HG02759 (cell line): ENCODE results near the gene FSCN2.

Source experiments
- ATAC-seq: cut with Tn5 transposase; IDR thresholded peaks from one replicate; pipeline ENCODE4 v1.9.1; 2021; ENCODE audit warnings: mild to moderate bottlenecking, moderate library complexity; ENCODE audit not compliant: unreplicated experiment

Gene FSCN2

GRCh38 chr17:81489998-81490992 is 37.9 kb upstream of the FSCN2 start:
- no peak for ATAC-seq

GRCh38 chr17:81491181-81491581 is 37.0 kb upstream of the FSCN2 start:
- ATAC-seq: no peak

DNA sequence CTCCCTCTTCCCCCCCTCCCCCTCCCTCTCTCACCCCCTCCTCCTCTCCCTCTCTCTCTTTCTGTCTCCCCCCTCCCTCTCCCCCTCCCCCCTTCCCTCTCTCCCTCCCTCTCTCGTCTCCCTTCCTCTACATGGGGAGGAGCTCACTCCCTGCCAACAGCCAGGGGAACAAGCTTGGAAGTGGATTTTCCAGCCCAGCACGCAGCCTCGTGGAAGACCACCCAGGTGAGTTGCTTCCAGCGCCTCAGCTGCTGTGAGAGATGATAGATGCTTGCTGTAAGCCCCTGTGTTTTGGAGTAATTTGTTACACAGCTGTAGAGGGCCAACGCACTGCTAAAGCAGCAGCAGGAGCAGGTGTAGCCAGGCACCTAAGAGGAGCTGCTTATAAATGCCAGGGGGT is 36.4 kb upstream of the FSCN2 start:
- no peak for ATAC-seq

GRCh38 chr17:81492202-81492601 is 36.0 kb upstream of the FSCN2 start:
- no peak for ATAC-seq

DNA sequence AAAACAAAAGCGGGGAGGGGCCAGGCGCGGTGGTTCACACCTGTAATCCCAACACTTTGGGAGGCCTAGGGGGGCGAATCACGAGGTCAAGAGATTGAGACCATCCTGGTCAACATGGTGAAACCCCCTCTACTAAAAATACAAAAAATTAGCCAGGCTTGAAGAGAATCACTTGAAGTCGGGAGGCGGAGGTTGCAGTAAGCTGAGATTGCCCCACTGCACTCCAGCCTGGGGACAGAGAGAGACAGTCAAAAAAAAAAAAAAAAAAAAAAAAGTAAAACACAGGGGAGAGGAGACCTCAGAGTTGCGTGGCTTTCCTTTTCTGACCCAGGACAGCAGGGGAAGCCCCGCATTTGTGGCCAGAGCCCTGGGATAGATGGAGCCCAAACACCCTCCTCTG is 35.5 kb upstream of the FSCN2 start:
- no peak for ATAC-seq

DNA sequence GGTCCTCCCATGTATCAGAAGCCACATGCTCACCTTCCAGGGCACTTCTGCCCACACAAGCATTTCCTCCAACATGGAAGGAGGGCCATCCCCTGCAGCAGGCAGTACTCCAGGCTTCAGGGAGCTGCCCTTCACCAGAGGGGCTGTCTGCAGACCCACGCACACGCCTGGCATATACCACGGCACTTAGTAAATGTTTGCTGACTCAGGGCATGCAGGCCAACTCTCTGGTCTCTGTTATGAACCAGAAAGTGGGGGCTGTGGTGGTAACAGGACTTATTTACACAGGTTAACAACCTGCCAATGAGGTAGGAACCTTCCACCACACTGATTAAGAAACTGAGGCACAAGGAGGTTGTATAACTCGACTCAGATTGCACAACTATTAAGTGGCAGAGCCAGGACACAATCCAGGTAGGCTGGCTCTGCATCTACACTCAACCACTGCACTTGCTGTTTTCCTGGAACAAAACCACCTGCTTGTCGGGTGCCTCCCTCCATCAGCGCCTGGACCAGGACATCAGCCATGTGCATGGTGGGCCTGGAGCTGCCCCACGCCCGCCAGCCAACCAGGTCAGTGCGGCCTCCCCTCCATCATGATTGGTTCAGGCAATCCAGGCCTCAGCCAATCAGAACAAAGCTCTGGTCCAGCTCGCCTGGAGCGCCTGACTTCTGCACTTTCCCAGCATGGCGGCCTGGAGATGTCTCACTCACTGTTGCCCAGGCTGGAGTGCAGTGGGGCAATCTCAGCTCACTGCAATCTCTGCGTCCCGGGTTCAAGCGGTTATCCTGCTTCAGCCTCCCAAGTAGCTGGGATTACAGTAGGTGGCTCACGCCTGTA is 34.8 kb upstream of the FSCN2 start:
- no peak for ATAC-seq

GRCh38 chr17:81494626-81495377 is 33.4 kb upstream of the FSCN2 start:
- no peak for ATAC-seq

GRCh38 chr17:81498953-81499600 is 29.1 kb upstream of the FSCN2 start:
- no peak for ATAC-seq

- no peak for ATAC-seq
Measured at GRCh38 chr17:81499601-81499970, 28.6 kb upstream of the FSCN2 start.

- no peak for ATAC-seq
Measured at GRCh38 chr17:81500047-81500446, 28.1 kb upstream of the FSCN2 start.

DNA sequence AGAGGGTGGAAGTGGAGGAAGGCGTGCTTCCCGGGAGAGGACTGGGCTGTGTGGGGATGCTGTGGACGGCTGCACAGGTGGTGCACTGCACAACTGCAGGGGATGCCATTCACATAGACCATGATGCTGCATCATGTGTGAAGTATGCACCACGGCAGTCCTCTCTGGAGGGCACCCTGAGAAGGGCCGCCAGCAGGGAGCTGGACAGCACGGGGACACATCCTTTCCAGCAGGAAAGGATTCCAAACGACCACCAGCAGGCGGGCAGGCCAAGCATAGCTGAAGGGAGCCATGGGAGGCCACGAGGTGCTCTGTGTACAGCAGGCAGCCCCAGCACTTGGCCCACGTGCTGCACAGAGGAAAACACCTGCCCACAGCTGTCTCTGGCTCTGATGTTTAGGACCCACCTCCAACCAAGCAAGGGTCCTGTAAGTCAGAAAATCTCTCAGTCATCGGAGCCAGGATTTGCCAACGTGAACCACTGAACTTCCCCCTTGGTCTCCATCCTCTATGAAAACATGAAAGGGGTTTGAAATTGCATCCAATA is 25.6 kb upstream of the FSCN2 start:
- no peak for ATAC-seq

- ATAC-seq: no peak
Measured at GRCh38 chr17:81503619-81504018, 24.6 kb upstream of the FSCN2 start.

DNA sequence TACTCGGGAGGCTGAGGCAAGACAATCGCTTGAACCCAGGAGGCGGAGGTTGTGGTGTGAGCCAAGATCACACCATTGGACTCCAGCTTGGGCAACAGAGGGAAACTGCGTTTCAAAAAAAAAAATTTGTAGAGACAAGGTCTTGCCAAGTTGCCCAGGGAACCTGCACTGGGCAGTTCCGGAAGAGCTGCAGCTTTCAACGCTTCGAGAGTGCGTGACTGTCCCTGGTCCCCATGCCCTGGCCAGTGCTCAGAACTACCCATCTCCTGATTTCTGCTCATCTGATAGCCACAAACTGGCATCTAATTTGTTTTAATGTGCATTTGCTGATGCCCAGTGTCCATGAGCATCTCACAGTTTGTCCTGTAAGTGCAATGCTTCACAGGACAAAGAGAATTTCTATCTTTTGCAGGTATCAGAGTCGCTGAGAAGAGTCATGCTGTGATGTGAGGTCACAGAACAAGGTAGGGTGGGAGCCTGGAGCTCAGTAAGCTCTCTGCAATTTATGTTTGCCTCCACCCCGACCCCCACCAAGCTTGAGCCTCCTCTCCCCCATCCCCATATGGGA is 19.5 kb upstream of the FSCN2 start:
- no peak for ATAC-seq

- ATAC-seq: no peak
Measured at GRCh38 chr17:81509207-81509971, 18.8 kb upstream of the FSCN2 start.

GRCh38 chr17:81509972-81510784 is 18.0 kb upstream of the FSCN2 start:
- no peak for ATAC-seq

DNA sequence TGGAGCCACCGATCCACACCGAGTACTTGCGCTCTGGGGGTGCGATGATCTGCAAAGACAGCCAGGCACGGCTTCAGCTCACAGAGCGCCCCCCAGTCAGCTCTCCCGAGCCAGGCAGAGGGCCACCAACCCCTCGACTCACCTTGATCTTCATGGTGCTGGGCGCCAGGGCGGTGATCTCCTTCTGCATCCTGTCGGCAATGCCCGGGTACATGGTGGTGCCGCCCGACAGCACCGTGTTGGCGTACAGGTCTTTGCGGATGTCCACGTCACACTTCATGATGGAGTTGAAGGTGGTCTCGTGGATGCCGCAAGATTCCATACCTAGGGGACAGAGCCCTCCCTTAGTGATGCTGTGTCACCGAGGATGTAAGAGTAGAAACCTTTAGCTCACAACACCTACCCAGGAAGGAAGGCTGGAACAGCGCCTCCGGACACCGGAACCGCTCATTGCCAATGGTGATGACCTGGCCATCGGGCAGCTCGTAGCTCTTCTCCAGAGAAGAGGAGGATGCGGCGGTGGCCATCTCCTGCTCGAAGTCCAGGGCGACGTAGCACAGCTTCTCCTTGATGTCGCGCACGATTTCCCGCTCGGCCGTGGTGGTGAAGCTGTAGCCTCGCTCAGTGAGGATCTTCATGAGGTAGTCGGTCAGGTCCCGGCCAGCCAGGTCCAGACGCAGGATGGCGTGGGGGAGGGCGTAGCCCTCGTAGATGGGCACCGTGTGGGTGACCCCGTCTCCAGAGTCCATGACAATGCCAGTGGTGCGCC is 17.2 kb upstream of the FSCN2 start:
- no peak for ATAC-seq

DNA sequence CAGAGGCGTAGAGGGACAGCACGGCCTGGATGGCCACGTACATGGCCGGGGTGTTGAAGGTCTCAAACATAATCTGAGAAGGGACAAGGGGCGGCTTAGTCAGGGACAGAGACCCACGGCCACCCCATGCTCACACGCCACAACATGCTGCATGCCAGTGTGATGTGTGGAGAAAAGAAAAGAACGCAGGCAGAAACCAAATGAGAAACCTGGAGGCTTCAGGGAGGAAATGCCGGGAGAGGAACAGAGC is 16.7 kb upstream of the FSCN2 start:
- no peak for ATAC-seq
